Measurements from ENCODE around the gene AADAC.

DNA sequence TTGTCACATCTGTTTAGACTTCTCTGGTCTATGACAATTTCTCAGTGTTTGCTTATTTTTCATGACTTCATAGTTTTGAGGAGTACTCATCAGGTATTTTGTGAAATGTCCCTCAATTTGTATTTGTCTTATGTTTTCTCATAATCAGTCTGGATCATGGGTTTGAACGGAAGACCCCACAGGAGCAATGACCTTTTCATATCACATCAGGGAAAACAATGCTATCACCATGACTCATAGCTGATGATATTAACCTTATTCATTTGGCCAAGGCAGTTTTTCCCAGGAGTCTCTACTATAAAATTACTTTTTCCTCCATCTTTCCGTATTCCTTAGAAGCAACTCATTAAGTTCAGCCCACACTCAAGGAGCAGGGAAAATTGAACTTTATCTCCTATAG, 47.5 kb upstream of the AADAC start:
- TF ChIP-seq, protein P1, sequence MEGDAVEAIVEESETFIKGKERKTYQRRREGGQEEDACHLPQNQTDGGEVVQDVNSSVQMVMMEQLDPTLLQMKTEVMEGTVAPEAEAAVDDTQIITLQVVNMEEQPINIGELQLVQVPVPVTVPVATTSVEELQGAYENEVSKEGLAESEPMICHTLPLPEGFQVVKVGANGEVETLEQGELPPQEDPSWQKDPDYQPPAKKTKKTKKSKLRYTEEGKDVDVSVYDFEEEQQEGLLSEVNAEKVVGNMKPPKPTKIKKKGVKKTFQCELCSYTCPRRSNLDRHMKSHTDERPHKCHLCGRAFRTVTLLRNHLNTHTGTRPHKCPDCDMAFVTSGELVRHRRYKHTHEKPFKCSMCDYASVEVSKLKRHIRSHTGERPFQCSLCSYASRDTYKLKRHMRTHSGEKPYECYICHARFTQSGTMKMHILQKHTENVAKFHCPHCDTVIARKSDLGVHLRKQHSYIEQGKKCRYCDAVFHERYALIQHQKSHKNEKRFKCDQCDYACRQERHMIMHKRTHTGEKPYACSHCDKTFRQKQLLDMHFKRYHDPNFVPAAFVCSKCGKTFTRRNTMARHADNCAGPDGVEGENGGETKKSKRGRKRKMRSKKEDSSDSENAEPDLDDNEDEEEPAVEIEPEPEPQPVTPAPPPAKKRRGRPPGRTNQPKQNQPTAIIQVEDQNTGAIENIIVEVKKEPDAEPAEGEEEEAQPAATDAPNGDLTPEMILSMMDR (IDR thresholded peaks at IDR 0.05; ENCODE audit: borderline replicate concordance, extremely low read depth, low read length, poor library complexity, severe bottlenecking), result no peak
- no peak for TF ChIP-seq EZH2 (IDR thresholded peaks at IDR 0.05; ENCODE audit: borderline replicate concordance, low read depth, low read length, severe bottlenecking)

Data from DND-41 (cell line).